PFSK-1 (cell line): ENCODE data around the gene CEP170B.

ENCODE experiments used
- FOXP2 ChIP-seq: optimal IDR thresholded peaks from 2 replicates; pipeline ENCODE3; 2011; ENCODE audit warnings: borderline replicate concordance, control low read depth, inconsistent platforms; ENCODE audit not compliant: insufficient read depth; ENCODE audit errors: extremely low read length, extremely low read depth
- POLR2AphosphoS5 ChIP-seq: IDR thresholded peaks from 2 replicates; pipeline ENCODE4 v1.6.1; 2012; ENCODE audit warnings: low read depth, mild to moderate bottlenecking, control low read depth, low read length, moderate library complexity
- SIN3A ChIP-seq: IDR thresholded peaks from 2 replicates; pipeline ENCODE4 v1.6.1; 2012; ENCODE audit warnings: mild to moderate bottlenecking, low read length, moderate library complexity, borderline replicate concordance; ENCODE audit not compliant: insufficient read depth
- TAF1 ChIP-seq: IDR thresholded peaks from 2 replicates; pipeline ENCODE4 v1.6.1; 2012; ENCODE audit warnings: low read length, control low read depth, borderline replicate concordance; ENCODE audit not compliant: insufficient read depth
- TF ChIP-seq, protein P1 (sequence below), 2 experiments: IDR thresholded peaks; 2 replicates each; pipeline versions ENCODE4 v1.6.1 to v1.8.0; 2011 to 2012; ENCODE audit warnings: low read depth in 2 of 2, low read length in 2 of 2, control low read depth in 1 of 2, inconsistent platforms in 1 of 2, mild to moderate bottlenecking in 1 of 2, moderate library complexity in 1 of 2; ENCODE audit not compliant: insufficient read depth in 1 of 2

The CEP170B gene

DNA sequence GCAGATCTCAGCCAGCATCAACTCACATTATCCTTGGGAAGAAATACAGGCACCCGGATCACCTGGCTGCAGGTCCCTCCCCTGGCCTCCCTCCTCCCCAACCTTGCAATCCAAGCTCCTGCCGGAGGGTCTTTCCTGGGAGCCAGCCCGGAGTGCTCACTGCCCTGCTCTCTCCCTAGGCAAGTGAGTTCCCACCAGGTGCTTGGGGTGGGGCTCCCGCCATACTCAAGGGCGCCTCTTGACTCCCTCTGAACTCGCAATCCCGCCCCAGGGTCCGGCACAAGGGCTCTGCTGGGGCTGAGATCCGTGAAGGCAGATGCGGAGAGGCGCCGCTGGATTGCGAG is 1.2 kb upstream of the CEP170B start:
- TF ChIP-seq POLR2AphosphoS5 (no peak), FOXP2 (no peak), TAF1 (no peak), SIN3A (no peak)
- TF ChIP-seq, protein P1, sequence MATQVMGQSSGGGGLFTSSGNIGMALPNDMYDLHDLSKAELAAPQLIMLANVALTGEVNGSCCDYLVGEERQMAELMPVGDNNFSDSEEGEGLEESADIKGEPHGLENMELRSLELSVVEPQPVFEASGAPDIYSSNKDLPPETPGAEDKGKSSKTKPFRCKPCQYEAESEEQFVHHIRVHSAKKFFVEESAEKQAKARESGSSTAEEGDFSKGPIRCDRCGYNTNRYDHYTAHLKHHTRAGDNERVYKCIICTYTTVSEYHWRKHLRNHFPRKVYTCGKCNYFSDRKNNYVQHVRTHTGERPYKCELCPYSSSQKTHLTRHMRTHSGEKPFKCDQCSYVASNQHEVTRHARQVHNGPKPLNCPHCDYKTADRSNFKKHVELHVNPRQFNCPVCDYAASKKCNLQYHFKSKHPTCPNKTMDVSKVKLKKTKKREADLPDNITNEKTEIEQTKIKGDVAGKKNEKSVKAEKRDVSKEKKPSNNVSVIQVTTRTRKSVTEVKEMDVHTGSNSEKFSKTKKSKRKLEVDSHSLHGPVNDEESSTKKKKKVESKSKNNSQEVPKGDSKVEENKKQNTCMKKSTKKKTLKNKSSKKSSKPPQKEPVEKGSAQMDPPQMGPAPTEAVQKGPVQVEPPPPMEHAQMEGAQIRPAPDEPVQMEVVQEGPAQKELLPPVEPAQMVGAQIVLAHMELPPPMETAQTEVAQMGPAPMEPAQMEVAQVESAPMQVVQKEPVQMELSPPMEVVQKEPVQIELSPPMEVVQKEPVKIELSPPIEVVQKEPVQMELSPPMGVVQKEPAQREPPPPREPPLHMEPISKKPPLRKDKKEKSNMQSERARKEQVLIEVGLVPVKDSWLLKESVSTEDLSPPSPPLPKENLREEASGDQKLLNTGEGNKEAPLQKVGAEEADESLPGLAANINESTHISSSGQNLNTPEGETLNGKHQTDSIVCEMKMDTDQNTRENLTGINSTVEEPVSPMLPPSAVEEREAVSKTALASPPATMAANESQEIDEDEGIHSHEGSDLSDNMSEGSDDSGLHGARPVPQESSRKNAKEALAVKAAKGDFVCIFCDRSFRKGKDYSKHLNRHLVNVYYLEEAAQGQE (IDR thresholded peaks at IDR 0.05; ENCODE audit: insufficient read depth in 1 of 2, low read depth in 2 of 2, low read length in 2 of 2): no peak

DNA sequence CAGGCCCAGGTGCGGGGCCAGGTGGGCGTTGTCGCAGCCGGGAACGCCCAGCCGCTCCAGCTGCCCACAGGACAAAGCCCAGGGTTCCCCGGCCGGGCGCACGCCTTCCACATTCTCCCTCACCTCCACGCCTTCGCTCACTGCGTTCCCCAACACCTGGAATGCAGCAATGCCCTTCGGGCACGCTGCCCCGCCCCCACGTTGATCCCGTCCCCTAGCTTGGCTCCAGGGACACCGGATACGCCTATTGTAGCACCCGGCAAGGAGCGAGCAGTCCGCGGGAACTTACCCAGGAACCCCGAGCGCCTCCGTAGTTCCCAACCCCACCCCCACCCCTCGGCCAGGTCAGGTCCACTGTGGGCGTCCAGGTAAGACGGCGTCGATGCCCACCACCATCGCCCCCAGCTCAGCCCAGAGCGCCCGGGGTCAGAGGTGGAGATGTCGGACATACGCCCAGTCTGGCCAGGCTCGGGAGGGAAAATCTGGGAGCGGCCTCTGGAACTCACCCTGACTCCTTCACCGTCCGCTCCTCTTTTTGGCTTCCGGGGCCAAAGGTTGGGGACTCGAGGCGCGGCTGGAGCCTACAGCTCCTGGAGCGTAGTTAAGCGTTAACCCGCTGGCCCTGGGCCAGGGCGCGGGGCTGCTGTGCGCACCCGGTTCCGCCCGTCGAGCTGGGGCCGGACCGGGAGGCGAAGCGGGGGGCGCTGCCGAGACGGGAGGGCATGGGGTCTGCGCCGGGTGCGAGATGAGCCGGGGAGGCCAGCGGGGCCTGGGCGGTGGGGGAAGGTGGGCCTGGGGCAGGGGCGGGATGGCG is 594 bp upstream of the CEP170B start:
- TF ChIP-seq, protein P1 (IDR thresholded peaks at IDR 0.05; ENCODE audit: insufficient read depth in 1 of 2, low read depth in 2 of 2, low read length in 2 of 2): no peak
- TF ChIP-seq TAF1 (no peak), SIN3A (no peak), FOXP2 (no peak), POLR2AphosphoS5 (no peak)

DNA sequence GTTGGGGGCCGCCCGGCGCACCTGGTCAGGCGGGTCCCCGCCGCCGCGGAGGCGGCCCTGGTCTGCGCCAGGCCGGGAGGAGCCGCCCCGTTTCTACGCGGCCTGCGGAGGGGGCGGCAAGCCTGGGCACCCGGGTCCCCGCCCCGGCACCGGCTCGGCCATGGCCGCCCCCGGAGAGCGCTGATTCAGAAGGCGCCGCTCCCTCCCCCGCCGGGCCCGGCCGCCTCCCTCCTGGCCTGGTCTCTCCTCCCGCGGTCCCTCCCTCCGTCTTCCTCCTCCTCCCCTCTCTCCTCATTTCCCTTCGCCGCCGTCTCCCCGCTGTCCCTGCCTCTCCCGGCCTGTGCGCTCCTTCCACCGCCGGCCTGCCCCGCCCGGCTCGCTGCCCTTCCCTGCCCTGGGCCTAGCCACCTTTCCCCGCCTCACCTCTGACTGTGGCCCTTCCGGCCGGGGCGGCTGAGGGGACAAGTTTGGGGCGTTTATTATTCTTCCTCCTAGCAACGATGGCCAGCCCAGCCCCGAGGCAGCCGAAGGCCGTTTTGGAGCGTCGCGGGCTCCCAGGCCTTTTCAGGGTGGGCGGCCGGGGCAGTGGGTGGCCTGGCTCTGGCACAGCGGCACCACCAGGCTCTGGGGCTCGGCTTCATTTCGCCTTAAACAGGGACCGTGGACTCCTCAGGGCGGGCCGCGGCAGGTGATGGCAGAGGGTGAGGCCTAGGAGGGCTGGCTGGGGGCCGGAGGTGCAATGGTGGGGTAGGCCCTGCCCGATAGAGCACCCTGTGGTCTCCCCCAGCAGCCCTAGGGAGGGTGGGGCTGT is 768 bp downstream of the CEP170B start:
- TF ChIP-seq, protein P1 (IDR thresholded peaks at IDR 0.05; ENCODE audit: insufficient read depth in 1 of 2, low read depth in 2 of 2, low read length in 2 of 2): no peak
- TF ChIP-seq FOXP2 (no peak), POLR2AphosphoS5 (no peak), TAF1 (no peak), SIN3A (no peak)

DNA sequence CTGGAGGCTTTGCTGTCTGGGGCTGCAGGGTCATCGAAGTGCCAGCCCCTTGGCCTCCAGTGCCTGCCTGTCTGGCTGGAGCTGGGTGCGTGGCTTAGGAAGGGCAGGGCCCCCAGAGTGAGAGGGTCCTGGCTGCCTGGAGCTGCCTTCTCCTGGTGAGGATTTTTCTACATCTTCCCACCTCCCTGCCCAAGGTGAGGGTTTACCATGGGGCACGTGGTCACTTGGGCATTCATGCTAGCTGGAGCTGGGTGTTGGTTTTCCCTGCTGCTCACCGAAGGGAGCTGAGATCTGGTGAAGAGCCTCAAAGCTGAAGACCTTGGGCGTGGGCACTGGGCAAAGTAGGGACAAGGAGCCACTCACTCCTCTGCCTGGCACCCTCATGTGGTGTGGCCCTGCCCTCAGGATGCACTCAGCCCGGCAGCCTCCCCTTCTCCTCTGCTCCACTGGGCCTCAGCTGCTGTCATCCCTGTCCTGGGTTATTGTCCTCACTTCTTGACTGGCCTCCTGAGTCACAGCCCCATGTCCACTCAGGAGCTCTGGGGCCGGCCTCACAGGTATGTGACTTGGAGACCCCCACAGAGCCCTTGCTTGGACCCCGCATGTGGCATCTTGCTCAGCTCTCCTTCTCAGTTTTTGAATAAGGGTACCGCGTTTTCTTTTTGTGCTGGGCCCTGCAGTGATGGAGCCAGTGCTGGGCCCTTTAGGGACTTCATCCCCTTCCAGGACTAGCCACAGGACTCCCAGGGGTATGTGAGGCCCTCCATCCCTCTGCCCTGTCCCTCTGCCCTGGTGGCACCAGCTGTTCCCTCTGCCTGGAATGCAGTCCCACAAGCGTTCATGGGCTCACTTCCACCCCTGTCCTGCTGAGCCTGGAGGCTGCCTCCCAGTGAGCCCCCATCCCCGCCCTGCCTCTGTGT is 1.6 kb downstream of the CEP170B start:
- TF ChIP-seq POLR2AphosphoS5: no peak

DNA sequence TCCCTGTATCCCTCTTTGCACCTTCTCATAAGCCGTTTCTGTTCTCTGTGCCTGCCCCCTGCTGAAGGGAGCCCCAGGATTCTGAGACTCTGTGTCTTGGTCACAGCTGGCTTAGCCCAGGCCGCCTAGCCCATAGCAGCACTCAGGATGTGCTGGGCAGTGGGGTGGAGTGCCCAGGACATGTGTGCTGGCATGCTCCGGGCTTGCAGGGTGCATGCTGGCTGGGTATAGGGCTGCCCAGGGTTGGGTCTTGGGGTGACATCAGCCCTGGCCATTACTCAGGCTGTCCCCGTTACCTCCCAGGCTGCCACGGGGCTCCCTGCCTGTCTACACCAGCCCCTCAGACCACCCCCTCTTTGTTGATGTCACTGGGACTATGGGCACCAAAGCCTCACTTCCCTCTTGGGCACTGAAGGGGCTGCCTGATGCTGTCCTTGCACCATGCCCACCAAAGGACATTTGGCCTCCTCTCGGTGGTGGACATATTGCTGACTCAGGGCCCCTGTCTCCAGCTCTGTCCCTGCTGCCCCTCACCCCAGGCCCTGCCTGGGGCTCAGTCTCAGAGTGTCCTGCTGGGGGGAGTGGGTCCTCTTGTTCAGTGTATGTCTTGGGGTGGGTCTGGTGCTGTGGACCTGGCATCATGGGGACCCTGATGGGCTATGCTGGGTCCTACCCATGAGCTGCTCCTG is 2.4 kb downstream of the CEP170B start:
- TF ChIP-seq FOXP2 (no peak), TAF1 (no peak), SIN3A (no peak), POLR2AphosphoS5 (no peak)
- TF ChIP-seq, protein P1 (IDR thresholded peaks at IDR 0.05; ENCODE audit: insufficient read depth in 1 of 2, low read depth in 2 of 2, low read length in 2 of 2): no peak
